Activated naive CD4-positive, alpha-beta T cell treated with anti-CD3 and anti-CD28 coated beads, Interleukin-2, amount 10 ng/mL, durations not matched to agents 7 days and 5 days (primary cell): ENCODE measurements around the gene SLF2.

ENCODE experiments used
- CTCF ChIA-PET: fragments of 350-600 bp; sonication (Branson Sonifier 250); formaldehyde crosslinking; loops from one replicate; lab custom pipeline; 2021; ENCODE audit warnings: antibody characterized with exemption; lab: Charles Lee
- DNase-seq: peaks from one replicate; pipeline ENCODE4 v3.0.0-alpha.2; 2020
- H3K27ac Mint-ChIP-seq: one replicate; pipeline ENCODE4 v1.8.0; 2021; ENCODE audit warnings: mild to moderate bottlenecking, moderate library complexity, mixed read lengths
- H3K27me3 Mint-ChIP-seq: one replicate; pipeline ENCODE4 v1.8.0; 2021; ENCODE audit warnings: mild to moderate bottlenecking, mixed read lengths
- H3K36me3 Mint-ChIP-seq: one replicate; pipeline ENCODE4 v1.8.0; 2021; ENCODE audit warnings: mixed read lengths
- H3K4me1 Mint-ChIP-seq: one replicate; pipeline ENCODE4 v1.8.0; 2021; ENCODE audit warnings: mixed read lengths
- H3K4me3 Mint-ChIP-seq: one replicate; pipeline ENCODE4 v1.8.0; 2021; ENCODE audit warnings: mild to moderate bottlenecking, moderate library complexity, mixed read lengths
- H3K9me3 Mint-ChIP-seq: one replicate; pipeline ENCODE4 v1.8.0; 2021; ENCODE audit warnings: mixed read lengths

SLF2 gene

GRCh38 chr10:101012525-101013364, 100.0 kb downstream of the SLF2 start:
- Mint-ChIP-seq H3K4me3 (no peak overlapping the region), H3K27ac (no peak overlapping the region), H3K27me3 (peaks cover 50% of the 10 kb centered on the region), H3K4me1 (peaks cover 12% of the 10 kb centered on the region), H3K36me3 (no peaks in the 10 kb centered on the region), H3K9me3 (no peaks in the 10 kb centered on the region)
- DNase-seq = peak; percentile 85
- CTCF ChIA-PET = interaction anchor here (0.8 to 1.5 kb wide), 5 partner anchors 10 to 38 kb away, joined by 3 to 7 read pairs (median 4); partner anchors contain the start of genes LZTS2, MRPL43 and TWNK

GRCh38 chr10:101013365-101013825, 100.6 kb downstream of the SLF2 start:
- Mint-ChIP-seq H3K27me3 (peaks cover 56% of the 10 kb centered on the region), H3K4me3 (no peak overlapping the region)
- CTCF ChIA-PET = interaction anchor here (0.6 to 7.2 kb wide), 8 partner anchors 9 to 98 kb away, joined by 3 to 169 read pairs (median 4); partner anchors contain the start of genes LZTS2, PDZD7 and SFXN3

GRCh38 chr10:101014230-101014884, 101.6 kb downstream of the SLF2 start:
- Mint-ChIP-seq H3K27me3 (peaks cover 66% of the 10 kb centered on the region), H3K36me3 (no peaks in the 10 kb centered on the region), H3K27ac (no peak overlapping the region), H3K4me3 (no peak overlapping the region), H3K4me1 (peaks cover 12% of the 10 kb centered on the region), H3K9me3 (no peaks in the 10 kb centered on the region)
- peak; percentile 86 for DNase-seq
- CTCF ChIA-PET = interaction anchor here (0.7 to 7.2 kb wide), 18 partner anchors 8 to 454 kb away, joined by 3 to 169 read pairs (median 5); partner anchors contain the start of genes LZTS2, PDZD7 and SFXN3

More at GRCh38 chr10:101013365-101013825, 100.6 kb downstream of the SLF2 start:
- Mint-ChIP-seq H3K9me3 (no peaks in the 10 kb centered on the region), H3K4me1 (peaks cover 12% of the 10 kb centered on the region), H3K36me3 (no peaks in the 10 kb centered on the region), H3K27ac (no peak overlapping the region)
- DNase-seq = no peak
